Middle frontal gyrus (tissue), 1 donor: ENCODE results near the gene DAAM1.

Experiments
- DNase-seq: peaks from one replicate; pipeline ENCODE4 v3.0.0-alpha.2; 2015; ENCODE audit warnings: low spot score; ENCODE audit errors: extremely low spot score

Gene DAAM1

GRCh38 chr14:59337141-59337611 is 148.7 kb downstream of the DAAM1 start:
- no peak for DNase-seq

GRCh38 chr14:59338761-59339160 is 150.3 kb downstream of the DAAM1 start:
- DNase-seq = no peak

- no peak for DNase-seq
Observed at GRCh38 chr14:59339524-59340330, 151.3 kb downstream of the DAAM1 start.

GRCh38 chr14:59341858-59342477 is 153.5 kb downstream of the DAAM1 start:
- DNase-seq = no peak

- DNase-seq = no peak
Observed at GRCh38 chr14:59342516-59343484, 154.3 kb downstream of the DAAM1 start.

- no peak for DNase-seq
Observed at GRCh38 chr14:59343585-59343984, 155.1 kb downstream of the DAAM1 start.

- no peak for DNase-seq
Observed at GRCh38 chr14:59344016-59344415, 155.5 kb downstream of the DAAM1 start.

GRCh38 chr14:59344691-59345455 is 156.4 kb downstream of the DAAM1 start:
- no peak for DNase-seq

GRCh38 chr14:59346329-59346728 is 157.9 kb downstream of the DAAM1 start:
- DNase-seq = no peak

GRCh38 chr14:59346796-59347510 is 158.5 kb downstream of the DAAM1 start:
- no peak for DNase-seq

GRCh38 chr14:59347511-59347900 is 159.0 kb downstream of the DAAM1 start:
- no peak for DNase-seq

- no peak for DNase-seq
Observed at GRCh38 chr14:59347915-59348314, 159.4 kb downstream of the DAAM1 start.

GRCh38 chr14:59349258-59349701 is 160.8 kb downstream of the DAAM1 start:
- DNase-seq = no peak

GRCh38 chr14:59352961-59353360 is 164.5 kb downstream of the DAAM1 start:
- DNase-seq = no peak

- DNase-seq = no peak
Observed at GRCh38 chr14:59354666-59355065, 166.2 kb downstream of the DAAM1 start.

GRCh38 chr14:59355091-59355490 is 166.6 kb downstream of the DAAM1 start:
- DNase-seq = no peak

- DNase-seq = no peak
Observed at GRCh38 chr14:59356312-59356711, 167.8 kb downstream of the DAAM1 start.

GRCh38 chr14:59356767-59357166 is 168.3 kb downstream of the DAAM1 start:
- DNase-seq = no peak

- no peak for DNase-seq
Observed at GRCh38 chr14:59358102-59358501, 169.6 kb downstream of the DAAM1 start.

GRCh38 chr14:59358784-59359183 is 170.3 kb downstream of the DAAM1 start:
- no peak for DNase-seq
